Measurements from ENCODE around the gene CAPZA2.

DNA sequence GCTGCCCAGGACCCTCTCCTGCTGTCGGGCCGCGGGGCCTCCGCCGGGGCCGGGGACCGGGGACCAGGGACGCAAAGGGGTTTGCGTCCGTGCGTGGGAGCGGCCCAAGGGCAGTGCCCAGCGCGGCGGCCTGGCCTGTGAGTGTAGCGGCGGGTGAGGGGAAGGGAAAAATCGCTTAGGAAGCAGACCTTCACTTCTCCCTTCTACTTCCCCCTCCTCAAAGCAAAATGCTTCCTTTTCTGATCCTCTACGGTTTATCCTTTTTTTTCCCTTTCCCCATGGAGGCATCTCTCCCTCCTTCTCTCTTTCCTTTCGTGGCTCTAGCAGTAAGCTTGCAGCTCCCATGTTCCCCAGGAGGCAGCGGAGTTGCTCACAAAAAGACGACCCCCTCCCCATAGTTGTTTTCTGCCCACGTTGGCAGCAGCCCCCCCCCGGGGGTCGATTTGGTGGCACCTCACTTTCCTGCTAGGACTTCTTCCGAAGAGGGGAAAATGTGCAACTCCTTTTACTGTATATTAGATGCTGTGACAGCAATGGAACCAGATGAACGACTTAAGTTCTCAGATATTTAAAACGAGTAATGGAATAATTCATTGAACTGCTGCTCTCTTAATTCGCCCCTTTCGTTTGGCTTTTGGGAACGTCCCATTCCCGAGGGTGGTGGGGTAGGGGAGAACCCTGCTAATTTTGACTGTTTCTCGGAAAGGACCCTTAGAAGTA, 724 bp downstream of the CAPZA2 start:
- TF ChIP-seq, protein P1, sequence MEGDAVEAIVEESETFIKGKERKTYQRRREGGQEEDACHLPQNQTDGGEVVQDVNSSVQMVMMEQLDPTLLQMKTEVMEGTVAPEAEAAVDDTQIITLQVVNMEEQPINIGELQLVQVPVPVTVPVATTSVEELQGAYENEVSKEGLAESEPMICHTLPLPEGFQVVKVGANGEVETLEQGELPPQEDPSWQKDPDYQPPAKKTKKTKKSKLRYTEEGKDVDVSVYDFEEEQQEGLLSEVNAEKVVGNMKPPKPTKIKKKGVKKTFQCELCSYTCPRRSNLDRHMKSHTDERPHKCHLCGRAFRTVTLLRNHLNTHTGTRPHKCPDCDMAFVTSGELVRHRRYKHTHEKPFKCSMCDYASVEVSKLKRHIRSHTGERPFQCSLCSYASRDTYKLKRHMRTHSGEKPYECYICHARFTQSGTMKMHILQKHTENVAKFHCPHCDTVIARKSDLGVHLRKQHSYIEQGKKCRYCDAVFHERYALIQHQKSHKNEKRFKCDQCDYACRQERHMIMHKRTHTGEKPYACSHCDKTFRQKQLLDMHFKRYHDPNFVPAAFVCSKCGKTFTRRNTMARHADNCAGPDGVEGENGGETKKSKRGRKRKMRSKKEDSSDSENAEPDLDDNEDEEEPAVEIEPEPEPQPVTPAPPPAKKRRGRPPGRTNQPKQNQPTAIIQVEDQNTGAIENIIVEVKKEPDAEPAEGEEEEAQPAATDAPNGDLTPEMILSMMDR (IDR thresholded peaks at IDR 0.05) = peak; percentile 1; the same call in 1 of the 2 replicates
- TF ChIP-seq ZFX (IDR thresholded peaks at IDR 0.05; ENCODE audit: borderline replicate concordance) = no peak

All from 22Rv1 (cell line).